MM.1S (cell line): ENCODE data around the gene TMPRSS3.

Experiments used
- EZH2 ChIP-seq: fragments of 300-600 bp; sonication (generic); optimal IDR thresholded peaks from 2 replicates; pipeline ENCODE3; 2017; ENCODE audit warnings: low read depth, mild to moderate bottlenecking, antibody characterized with exemption, low read length, mixed read lengths
- EZH2phosphoT487 ChIP-seq: fragments of 300-600 bp; sonication (generic); IDR thresholded peaks from 2 replicates; pipeline ENCODE4 v1.6.1; 2018; ENCODE audit warnings: antibody characterized with exemption, low read length
- TF ChIP-seq, protein P1 (sequence below): fragments of 300-600 bp; sonication (generic); IDR thresholded peaks from 2 replicates; pipeline ENCODE4 v1.5.1; 2016; ENCODE audit warnings: antibody characterized with exemption, low read length, mixed read lengths

DNA sequence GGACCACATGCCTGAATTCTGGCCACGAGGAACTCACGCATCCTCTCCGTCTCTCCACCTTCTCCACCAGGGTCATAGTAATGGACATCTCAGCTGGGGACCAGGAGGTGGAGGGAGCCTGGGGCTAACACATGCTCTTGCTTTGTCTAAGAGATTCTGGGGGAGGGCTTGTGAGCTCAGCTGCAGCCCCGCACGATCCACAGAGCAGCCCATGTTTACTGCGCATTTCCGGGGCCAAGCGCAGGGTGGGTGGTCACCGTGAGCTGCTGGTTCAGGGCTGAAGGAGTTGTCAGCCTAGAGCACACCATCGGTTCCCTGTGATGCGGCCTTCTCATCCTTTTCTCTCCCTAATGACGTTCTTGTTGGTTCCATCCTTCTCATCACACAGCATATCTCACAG lies 37.6 kb downstream of the TMPRSS3 start:
- TF ChIP-seq, protein P1, sequence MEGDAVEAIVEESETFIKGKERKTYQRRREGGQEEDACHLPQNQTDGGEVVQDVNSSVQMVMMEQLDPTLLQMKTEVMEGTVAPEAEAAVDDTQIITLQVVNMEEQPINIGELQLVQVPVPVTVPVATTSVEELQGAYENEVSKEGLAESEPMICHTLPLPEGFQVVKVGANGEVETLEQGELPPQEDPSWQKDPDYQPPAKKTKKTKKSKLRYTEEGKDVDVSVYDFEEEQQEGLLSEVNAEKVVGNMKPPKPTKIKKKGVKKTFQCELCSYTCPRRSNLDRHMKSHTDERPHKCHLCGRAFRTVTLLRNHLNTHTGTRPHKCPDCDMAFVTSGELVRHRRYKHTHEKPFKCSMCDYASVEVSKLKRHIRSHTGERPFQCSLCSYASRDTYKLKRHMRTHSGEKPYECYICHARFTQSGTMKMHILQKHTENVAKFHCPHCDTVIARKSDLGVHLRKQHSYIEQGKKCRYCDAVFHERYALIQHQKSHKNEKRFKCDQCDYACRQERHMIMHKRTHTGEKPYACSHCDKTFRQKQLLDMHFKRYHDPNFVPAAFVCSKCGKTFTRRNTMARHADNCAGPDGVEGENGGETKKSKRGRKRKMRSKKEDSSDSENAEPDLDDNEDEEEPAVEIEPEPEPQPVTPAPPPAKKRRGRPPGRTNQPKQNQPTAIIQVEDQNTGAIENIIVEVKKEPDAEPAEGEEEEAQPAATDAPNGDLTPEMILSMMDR = no peak
- no peak for TF ChIP-seq EZH2
- no peak for TF ChIP-seq EZH2phosphoT487
